Activated T-helper 17 cell treated with anti-CD3 and anti-CD28 coated beads, Interleukin-2, amount 50 U/mL, for 72 hours (primary cell): ENCODE results near the gene GUCA1A. TPM values are rescaled to one million over a fixed set of nuclear protein-coding genes. Genes with fewer than 3 reads are reported as not detected.

Source experiments
- ATAC-seq: fragments of 150-1000 bp; cut with Tn5 transposase; replicated peaks from 2 replicates; pipeline ENCODE4 v1.10.0; 2021; ENCODE audit warnings: mild to moderate bottlenecking, moderate library complexity
- H3K27ac Mint-ChIP-seq: one replicate; pipeline ENCODE4 v1.8.0; 2022; ENCODE audit warnings: mixed read lengths
- H3K27me3 Mint-ChIP-seq: one replicate; pipeline ENCODE4 v1.8.0; 2022; ENCODE audit warnings: mixed read lengths
- H3K36me3 Mint-ChIP-seq: one replicate; pipeline ENCODE4 v1.8.0; 2022; ENCODE audit warnings: low read depth, mild to moderate bottlenecking, mixed read lengths
- H3K4me1 Mint-ChIP-seq: one replicate; pipeline ENCODE4 v1.8.0; 2022; ENCODE audit warnings: mixed read lengths
- H3K4me3 Mint-ChIP-seq: one replicate; pipeline ENCODE4 v1.8.0; 2022; ENCODE audit warnings: mild to moderate bottlenecking, mixed read lengths
- H3K9me3 Mint-ChIP-seq: one replicate; pipeline ENCODE4 v1.8.0; 2022; ENCODE audit warnings: mixed read lengths
- total RNA-seq, 2 donors: library from RNA; stranded (reverse); gene quantifications; one replicate each; pipeline ENCODE4 v1.2.3, GENCODE V29; 2022

GUCA1A gene
- total RNA-seq, 2 donors from 2014 or later, result 0.22 to 0.61 TPM

GRCh38 chr6:42221546-42221945 is 48.4 kb downstream of the GUCA1A start:
- no peak for ATAC-seq
- Mint-ChIP-seq H3K4me3 (no peak overlapping the region), H3K27me3 (no peaks in the 10 kb centered on the region), H3K36me3 (peaks cover 6% of the 10 kb centered on the region), H3K4me1 (peaks cover 10% of the 10 kb centered on the region), H3K27ac (peak overlapping the region; percentile 63), H3K9me3 (no peaks in the 10 kb centered on the region)

DNA sequence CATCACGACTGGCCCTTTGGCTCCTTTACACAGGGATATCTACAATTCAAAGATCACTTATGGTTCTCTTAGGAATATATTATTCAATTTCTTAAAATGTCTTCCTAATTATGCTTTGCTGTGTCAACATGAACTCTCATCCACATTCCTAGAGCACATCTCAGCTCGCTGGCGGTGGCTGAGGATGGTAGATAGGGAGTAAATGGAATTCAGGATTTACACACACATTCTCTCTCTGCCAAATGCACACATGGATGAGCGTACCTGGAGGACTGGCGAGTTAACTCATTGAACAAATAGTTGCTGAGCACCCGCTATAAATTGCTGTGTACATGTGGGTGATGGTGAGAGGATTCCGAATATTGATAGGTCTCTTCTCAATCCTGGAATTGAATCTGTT is 49.3 kb downstream of the GUCA1A start:
- peaks cover 10% of the 10 kb centered on the region for H3K4me1 Mint-ChIP-seq
- no peak overlapping the region for H3K4me3 Mint-ChIP-seq
- no peaks in the 10 kb centered on the region for H3K27me3 Mint-ChIP-seq
- H3K36me3 Mint-ChIP-seq, result peaks cover 7% of the 10 kb centered on the region
- H3K27ac Mint-ChIP-seq, result no peak overlapping the region
- no peaks in the 10 kb centered on the region for H3K9me3 Mint-ChIP-seq
- ATAC-seq, result no peak

GRCh38 chr6:42224222-42225028 is 51.3 kb downstream of the GUCA1A start:
- Mint-ChIP-seq H3K27me3 (no peaks in the 10 kb centered on the region), H3K9me3 (no peaks in the 10 kb centered on the region), H3K4me1 (peaks cover 10% of the 10 kb centered on the region), H3K27ac (peak overlapping the region; percentile 41), H3K4me3 (peak overlapping the region; percentile 63), H3K36me3 (peaks cover 17% of the 10 kb centered on the region)
- ATAC-seq, result peak; percentile 100

DNA sequence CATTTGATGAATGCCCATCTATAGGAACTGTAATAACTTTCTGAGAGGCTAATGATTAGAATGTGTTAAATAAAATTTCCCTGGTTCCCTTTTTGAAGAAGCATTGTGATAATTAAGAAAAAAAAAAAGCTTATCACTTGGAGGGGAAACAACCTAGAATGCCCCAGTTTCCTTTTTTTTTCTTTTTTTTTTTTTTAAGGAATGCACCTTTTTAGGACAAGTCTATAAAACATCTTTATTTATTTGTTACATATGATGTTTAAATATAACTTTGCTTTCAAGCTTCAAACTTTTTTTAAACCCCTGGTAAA is 51.8 kb downstream of the GUCA1A start:
- Mint-ChIP-seq H3K27ac (peak overlapping the region; percentile 41), H3K27me3 (no peaks in the 10 kb centered on the region), H3K9me3 (no peaks in the 10 kb centered on the region), H3K4me1 (peaks cover 10% of the 10 kb centered on the region), H3K4me3 (peak overlapping the region; percentile 63), H3K36me3 (peaks cover 17% of the 10 kb centered on the region)
- ATAC-seq, result no peak

DNA sequence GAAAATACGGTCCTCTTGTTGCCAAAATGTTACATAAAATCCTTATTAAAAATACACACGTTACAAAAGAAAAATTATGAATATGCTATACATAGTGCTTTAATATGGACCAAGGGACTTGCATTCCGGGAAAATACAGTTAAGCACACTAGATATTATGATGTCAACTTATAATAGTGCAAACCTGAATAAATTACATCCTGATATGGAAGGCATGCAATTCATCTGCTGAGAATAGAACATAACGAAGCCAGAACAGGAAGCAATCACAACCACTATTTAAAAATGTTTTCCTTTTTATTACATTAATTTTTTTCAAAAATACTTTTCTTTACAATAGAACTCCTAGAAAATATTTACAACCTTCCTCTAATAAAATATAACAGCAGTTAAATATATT is 52.3 kb downstream of the GUCA1A start:
- no peak for ATAC-seq
- no peaks in the 10 kb centered on the region for H3K27me3 Mint-ChIP-seq
- peaks cover 17% of the 10 kb centered on the region for H3K36me3 Mint-ChIP-seq
- H3K27ac Mint-ChIP-seq, result no peak overlapping the region
- H3K4me1 Mint-ChIP-seq, result peaks cover 10% of the 10 kb centered on the region
- no peaks in the 10 kb centered on the region for H3K9me3 Mint-ChIP-seq
- H3K4me3 Mint-ChIP-seq, result no peak overlapping the region

DNA sequence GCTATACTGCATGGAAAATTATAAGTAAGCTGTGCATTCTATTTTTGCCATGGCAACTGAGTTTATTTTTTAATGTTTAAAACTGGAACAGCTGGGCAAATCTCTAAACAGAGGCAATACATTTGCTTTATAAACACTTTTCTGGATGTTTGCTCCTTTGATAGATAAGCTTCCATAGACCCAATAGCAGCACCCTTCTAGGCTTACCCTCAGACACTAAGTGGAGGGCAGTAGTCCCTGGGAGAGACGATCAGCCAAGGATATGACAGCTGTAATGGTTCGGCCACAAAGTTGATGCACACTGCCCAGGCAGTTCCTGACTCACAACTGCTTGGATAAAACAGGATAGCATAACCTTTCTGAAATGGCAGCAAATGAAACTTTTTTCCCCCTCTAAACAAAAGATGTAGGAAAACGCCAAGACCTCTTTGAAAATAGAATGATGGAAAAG is 53.0 kb downstream of the GUCA1A start:
- Mint-ChIP-seq H3K27me3 (no peaks in the 10 kb centered on the region), H3K27ac (no peak overlapping the region), H3K36me3 (peaks cover 17% of the 10 kb centered on the region), H3K4me3 (no peak overlapping the region), H3K9me3 (no peaks in the 10 kb centered on the region), H3K4me1 (peaks cover 6% of the 10 kb centered on the region)
- ATAC-seq, result no peak

GRCh38 chr6:42226645-42227143 is 53.5 kb downstream of the GUCA1A start:
- Mint-ChIP-seq H3K27me3 (no peaks in the 10 kb centered on the region), H3K36me3 (peaks cover 17% of the 10 kb centered on the region), H3K27ac (no peak overlapping the region), H3K9me3 (no peaks in the 10 kb centered on the region), H3K4me3 (no peak overlapping the region), H3K4me1 (peaks cover 6% of the 10 kb centered on the region)
- ATAC-seq, result no peak

GRCh38 chr6:42227173-42227850 is 54.1 kb downstream of the GUCA1A start:
- Mint-ChIP-seq H3K4me1 (peaks cover 6% of the 10 kb centered on the region), H3K27ac (no peak overlapping the region)
- no peak for ATAC-seq

GRCh38 chr6:42228305-42228704 is 55.1 kb downstream of the GUCA1A start:
- ATAC-seq, result no peak
- no peak overlapping the region for H3K4me3 Mint-ChIP-seq
- H3K27ac Mint-ChIP-seq, result peak overlapping the region; percentile 65

More at GRCh38 chr6:42227173-42227850, 54.1 kb downstream of the GUCA1A start:
- H3K9me3 Mint-ChIP-seq, result no peaks in the 10 kb centered on the region
- no peak overlapping the region for H3K4me3 Mint-ChIP-seq
- H3K27me3 Mint-ChIP-seq, result no peaks in the 10 kb centered on the region
- H3K36me3 Mint-ChIP-seq, result peaks cover 23% of the 10 kb centered on the region

More at GRCh38 chr6:42228305-42228704, 55.1 kb downstream of the GUCA1A start:
- H3K36me3 Mint-ChIP-seq, result peaks cover 29% of the 10 kb centered on the region
- H3K4me1 Mint-ChIP-seq, result peaks cover 6% of the 10 kb centered on the region
- no peaks in the 10 kb centered on the region for H3K27me3 Mint-ChIP-seq
- no peaks in the 10 kb centered on the region for H3K9me3 Mint-ChIP-seq

Other genes with a start within 250 kb of the GUCA1A start
- gene CCND3, start 231.6 kb upstream of the GUCA1A start, total RNA-seq, result 100 to 1,000 TPM; 297 to 332 TPM
- gene TAF8, start 122.8 kb upstream of the GUCA1A start, total RNA-seq, result 10 to 100 TPM; 48.8 to 60.9 TPM
- under 1 TPM; 0.22 to 0.29 TPM for gene C6orf132, start 30.7 kb upstream of the GUCA1A start, total RNA-seq
- 1 to 10 TPM; 1.1 to 2.4 TPM for gene GUCA1B, start 21.6 kb downstream of the GUCA1A start, total RNA-seq
- 10 to 100 TPM; 23.9 to 42.3 TPM for gene MRPS10, start 44.5 kb downstream of the GUCA1A start, total RNA-seq